A204.1 (cell line): Measurements from ENCODE around the gene CASTOR1.
A peak's percentile ranks its signal among the peaks of the same experiment; 100 is the strongest.

Experiments used
- FAIRE-seq: peaks from 2 replicates; lab custom pipeline; 2012; peaks lifted over from hg19 to GRCh38; lab: Jason Lieb, UNC

CASTOR1 gene

GRCh38 chr22:30262917-30263741 lies 26.2 kb downstream of the CASTOR1 start:
- peak; percentile 84 for FAIRE-seq

GRCh38 chr22:30262112-30262511 lies 27.2 kb downstream of the CASTOR1 start:
- no peak for FAIRE-seq

GRCh38 chr22:30261134-30261533 lies 28.2 kb downstream of the CASTOR1 start:
- FAIRE-seq, result no peak

- FAIRE-seq, result no peak
Observed at GRCh38 chr22:30260682-30261081, 28.6 kb downstream of the CASTOR1 start.

GRCh38 chr22:30260276-30260675 lies 29.0 kb downstream of the CASTOR1 start:
- no peak for FAIRE-seq

- no peak for FAIRE-seq
Observed at GRCh38 chr22:30254314-30254713, 35.0 kb downstream of the CASTOR1 start.

GRCh38 chr22:30253205-30253852 lies 36.0 kb downstream of the CASTOR1 start:
- peak; percentile 40 for FAIRE-seq

GRCh38 chr22:30252411-30253204 lies 36.7 kb downstream of the CASTOR1 start:
- FAIRE-seq, result no peak

- peak; percentile 66 for FAIRE-seq
Observed at GRCh38 chr22:30251711-30252110, 37.6 kb downstream of the CASTOR1 start.

- FAIRE-seq, result no peak
Observed at GRCh38 chr22:30250661-30251267, 38.5 kb downstream of the CASTOR1 start.

GRCh38 chr22:30250039-30250565 lies 39.2 kb downstream of the CASTOR1 start:
- no peak for FAIRE-seq

- peak; percentile 16 for FAIRE-seq
Observed at GRCh38 chr22:30249049-30250038, 40.0 kb downstream of the CASTOR1 start.

GRCh38 chr22:30248484-30248883 lies 40.8 kb downstream of the CASTOR1 start:
- FAIRE-seq, result no peak

GRCh38 chr22:30247974-30248373 lies 41.3 kb downstream of the CASTOR1 start:
- FAIRE-seq, result no peak

GRCh38 chr22:30247561-30247960 lies 41.7 kb downstream of the CASTOR1 start:
- no peak for FAIRE-seq

- peak; percentile 81 for FAIRE-seq
Observed at GRCh38 chr22:30246814-30247376, 42.4 kb downstream of the CASTOR1 start.

GRCh38 chr22:30245985-30246813 lies 43.1 kb downstream of the CASTOR1 start, which contains the start of gene LIF:
Gene LIF (minus strand): TSS chr22:30246759. CDS start chr22:30246695, 64 bp downstream.
- no peak for FAIRE-seq

GRCh38 chr22:30245181-30245984 lies 43.9 kb downstream of the CASTOR1 start:
- peak; percentile 21 for FAIRE-seq

GRCh38 chr22:30244641-30245040 lies 44.7 kb downstream of the CASTOR1 start:
- no peak for FAIRE-seq
